Measurements from ENCODE around the gene RCC2. TPM values are rescaled to one million over a fixed set of nuclear protein-coding genes. Genes with fewer than 3 reads are reported as not detected.

The RCC2 gene
- total RNA-seq, 1 experiment from 2014 or later = 473 TPM

- TF ChIP-seq CTCF (conservative IDR thresholded peaks at IDR 0.05) = no peak
These were observed 19.0 kb downstream of the RCC2 start for GRCh38 chr1:17420391-17420918.

More at GRCh38 chr1:17420391-17420918, 19.0 kb downstream of the RCC2 start:
- H3K18ac ChIP-seq (ENCODE audit: insufficient read length, low read depth, low read length) = no peak overlapping the region
- H2AK5ac ChIP-seq (ENCODE audit: insufficient read length, low read length) = no peak overlapping the region
- no peaks in the 10 kb centered on the region for H3K23me2 ChIP-seq (ENCODE audit: insufficient read length, low read depth, low read length, poor library complexity, severe bottlenecking)
- no peaks in the 10 kb centered on the region for H3K4me1 ChIP-seq (ENCODE audit: insufficient read depth, low read length)
- H2BK12ac ChIP-seq (ENCODE audit: insufficient read length, low read depth, low read length) = no peak overlapping the region
- no peak overlapping the region for H3K4ac ChIP-seq (ENCODE audit: low read depth, low read length)
- H3K36me3 Mint-ChIP-seq (ENCODE audit: insufficient read depth in 1 of 3, low read depth in 3 of 3) = peaks cover 75 to 100% (median 98%) of the 10 kb centered on the region in 3 experiments
- H3K4me3 Mint-ChIP-seq = no peak overlapping the region
- H3K14ac ChIP-seq (ENCODE audit: insufficient read depth, low read length) = no peak overlapping the region
- H2BK5ac ChIP-seq (ENCODE audit: insufficient read length, low read length) = no peak overlapping the region
- no peak overlapping the region for H2AFZ ChIP-seq (ENCODE audit: low read length)
- peaks cover 18 to 26% of the 10 kb centered on the region in 2 experiments; a peak in 3 of 4 replicates for H3K4me1 Mint-ChIP-seq
- no peak overlapping the region for H2BK15ac ChIP-seq (ENCODE audit: low read depth, low read length)
- no peak overlapping the region for H3K23ac ChIP-seq (ENCODE audit: insufficient read length, low read depth, low read length)
- WGBS (ENCODE audit: extremely low coverage, insufficient read length, low lambda C conversion rate) = no CpG with 5 or more reads among the region's 6 CpGs
- no peak overlapping the region for H4K8ac ChIP-seq (replicated peaks; ENCODE audit: insufficient read length, low read depth, low read length)
- H3K27ac ChIP-seq (ENCODE audit: insufficient read length, low read depth, low read length) = no peak overlapping the region
- H3K79me1 ChIP-seq (ENCODE audit: insufficient read depth, low read depth, low read length, poor library complexity, severe bottlenecking) = peaks cover 17% of the 10 kb centered on the region
- no peak for DNase-seq
- no peak overlapping the region for H2BK120ac ChIP-seq (ENCODE audit: low read depth, low read length, poor library complexity, severe bottlenecking)
- no peaks in the 10 kb centered on the region for H3K27me3 ChIP-seq (ENCODE audit: insufficient read depth, low read length)
- H3K9me3 Mint-ChIP-seq = no peaks in the 10 kb centered on the region
- no peaks in the 10 kb centered on the region for H3K27me3 Mint-ChIP-seq (ENCODE audit: low read depth)
- H3T11ph ChIP-seq (ENCODE audit: low read length) = no peak overlapping the region
- no peaks in the 10 kb centered on the region for H3K9me3 ChIP-seq (ENCODE audit: control insufficient read depth, low read depth, low read length)
- no peak overlapping the region for H3K9ac ChIP-seq (ENCODE audit: extremely low read depth, insufficient read length, low read length)
- H3K56ac ChIP-seq (ENCODE audit: insufficient read length, low read depth, low read length) = no peak overlapping the region
- H3K27ac Mint-ChIP-seq = peak overlapping the region in 1 of 3 experiments; percentile 91; a peak in 3 of 7 replicates
- no peak overlapping the region for H4K5ac ChIP-seq (ENCODE audit: insufficient read length, low read depth, low read length)
- no peak overlapping the region for H3K4me2 ChIP-seq (ENCODE audit: insufficient read depth, insufficient read length, low read length)
- peaks cover 13% of the 10 kb centered on the region; the same call in 1 of the 2 replicates for H3K79me2 ChIP-seq (ENCODE audit: insufficient read depth, low read length)
- H4K20me1 ChIP-seq (ENCODE audit: control insufficient read depth, insufficient read depth, insufficient read length) = peaks cover 3% of the 10 kb centered on the region
- no peak overlapping the region for H2BK20ac ChIP-seq (ENCODE audit: low read depth, low read length, poor library complexity, severe bottlenecking)
- no peak overlapping the region for H4K91ac ChIP-seq (ENCODE audit: insufficient read length, low read depth, low read length)
